Measurements from ENCODE around the gene CDCA8.
A peak's percentile ranks its signal among the peaks of the same experiment; 100 is the strongest.

The CDCA8 gene

GRCh38 chr1:37753473-37754321 is 61.4 kb downstream of the CDCA8 start:
- DNase-seq (ENCODE audit: low read depth): no peak
- no peak overlapping the region for H3K4me3 ChIP-seq (ENCODE audit: low read depth, low read length)
- no peak for TF ChIP-seq CTCF (IDR thresholded peaks at IDR 0.05; ENCODE audit: low read depth, low read length)
- TF ChIP-seq MYC (IDR thresholded peaks at IDR 0.05; ENCODE audit: low read depth, low read length): no peak
- TF ChIP-seq POLR2A (IDR thresholded peaks at IDR 0.05; ENCODE audit: extremely low read depth, insufficient read length): no peak
- TF ChIP-seq MAX (IDR thresholded peaks at IDR 0.05; ENCODE audit: low read depth, low read length): no peak

GRCh38 chr1:37755290-37755689 is 63.0 kb downstream of the CDCA8 start:
- H3K4me3 ChIP-seq (ENCODE audit: low read depth, low read length): no peak overlapping the region
- DNase-seq (ENCODE audit: low read depth): no peak
- TF ChIP-seq MYC (IDR thresholded peaks at IDR 0.05; ENCODE audit: low read depth, low read length): no peak
- TF ChIP-seq POLR2A (IDR thresholded peaks at IDR 0.05; ENCODE audit: extremely low read depth, insufficient read length): no peak
- TF ChIP-seq MAX (IDR thresholded peaks at IDR 0.05; ENCODE audit: low read depth, low read length): no peak
- TF ChIP-seq CTCF (IDR thresholded peaks at IDR 0.05; ENCODE audit: low read depth, low read length): no peak

- no peak overlapping the region for H3K4me3 ChIP-seq (ENCODE audit: low read depth, low read length)
- peak; percentile 45 for DNase-seq (ENCODE audit: low read depth)
- no peak for TF ChIP-seq MYC (IDR thresholded peaks at IDR 0.05; ENCODE audit: low read depth, low read length)
- TF ChIP-seq POLR2A (IDR thresholded peaks at IDR 0.05; ENCODE audit: extremely low read depth, insufficient read length): no peak
- TF ChIP-seq MAX (IDR thresholded peaks at IDR 0.05; ENCODE audit: low read depth, low read length): no peak
- TF ChIP-seq CTCF (IDR thresholded peaks at IDR 0.05; ENCODE audit: low read depth, low read length): no peak
Observed at GRCh38 chr1:37755951-37756560, 63.7 kb downstream of the CDCA8 start.

Data from NB4 (cell line).